Adrenal gland (tissue), 12 donors: Measurements from ENCODE around the gene TMEM17. TPM values are rescaled to one million over a fixed set of nuclear protein-coding genes. Genes with fewer than 3 reads are reported as not detected.

Experiments used
- DNase-seq, 7 donors: peaks; one replicate each; pipeline ENCODE4 v3.0.0-alpha.2; 2019 to 2020
- H3K27ac ChIP-seq, 5 donors: fragments of 200-600 bp; sonication (generic) in 4 of 5; 1 replicate in 3 of 5; 2 replicates in 2 of 5; pipeline versions ENCODE4 v1.5.1 to v1.8.0; 2016 to 2020; ENCODE audit warnings: mild to moderate bottlenecking in 1 of 5
- H3K27me3 ChIP-seq: fragments of 200-600 bp; 2 replicates; pipeline ENCODE4 v1.8.0; 2021
- H3K36me3 ChIP-seq, 2 donors: fragments of 200-600 bp; replicated peaks in 1 of 2; 1 replicate in 1 of 2; 2 replicates in 1 of 2; pipeline versions ENCODE4 v1.5.1 to v1.8.0; 2018 to 2022
- H3K4me1 ChIP-seq, 2 donors: fragments of 200-600 bp; replicated peaks in 1 of 2; 1 replicate in 1 of 2; 2 replicates in 1 of 2; pipeline versions ENCODE4 v1.5.1 to v1.8.0; 2018 to 2021
- H3K4me3 ChIP-seq, 4 donors: fragments of 200-600 bp; sonication (generic) in 3 of 4; one replicate each; pipeline ENCODE4 v1.5.1; 2016 to 2018
- H3K9me3 ChIP-seq, 3 donors: fragments of 200-600 bp; sonication (generic) in 1 of 3; replicated peaks in 1 of 3; 1 replicate in 2 of 3; 2 replicates in 1 of 3; pipeline versions ENCODE4 v1.5.1 to v1.8.0; 2016 to 2021
- CTCF ChIP-seq, 6 experiments: fragments of 450-650 bp in 4 of 6; fragments of 200-600 bp in 2 of 6; sonication (generic) in 1 of 6; IDR thresholded peaks; 1 replicate in 5 of 6; 2 replicates in 1 of 6; pipeline versions ENCODE4 v1.5.1 to v1.8.0; 2016 to 2021; ENCODE audit warnings: antibody characterized with exemption in 6 of 6, mild to moderate bottlenecking in 2 of 6, moderate library complexity in 1 of 6
- POLR2A ChIP-seq, 2 donors: fragments of 450-650 bp; IDR thresholded peaks; one replicate each; pipeline ENCODE4 v1.6.1; 2017; ENCODE audit warnings: antibody characterized with exemption in 2 of 2, mild to moderate bottlenecking in 2 of 2, moderate library complexity in 1 of 2
- WGBS, 4 donors: extraction: QIAGEN DNeasy Blood & Tissue Kit in 2 of 4; methylation state at CpG; one replicate each; pipeline versions ENCODE4 v1.1.5 to v1.1.7; 2013 to 2017; 5-methylcytosine and 5-hydroxymethylcytosine counted together
- intact Hi-C, 2 donors: fragments of 100-400 bp; cut with DNase I; formaldehyde crosslinking; loops; one replicate each; pipeline versions ENCODE4 v1.14.1 to v1.15.0; 2022 to 2023
- polyA plus RNA-seq, 3 donors: library from polyadenylated mRNA; stranded (reverse); fragments of 200-250 nt in 2 of 3; fragments of 350-450 nt in 1 of 3; fragmentation: Illumina TruSeq in 1 of 3; extraction: RNeasy Lipid Tissue Mini Kit (QIAGEN cat#74804) in 1 of 3; gene quantifications; one replicate each; pipeline ENCODE4 v1.2.3, GENCODE V29; 2013 to 2014
- total RNA-seq, 9 donors: library from RNA; depleted of rRNA in 4 of 9; stranded (reverse); fragments of >200 nt in 4 of 9; fragments of 120-200 nt in 1 of 9; fragmentation: NEBNext Ultra II Directional in 1 of 9; extraction: Animal tissue kit (Norgen Biotek cat#: 25700) in 1 of 9; gene quantifications; one replicate each; pipeline versions ENCODE4 v1.1.0 to v1.2.4, GENCODE V29; 2013 to 2023
- donor health status: healthy with polysubstance abuse.
- donor health status: Bipolar disorder and iron deficiency.
- donor health status: DM: yes; HTN: yes; CAD: no.
- donor health status: DM: no; HTN: no; CAD: no.
- donor health status: DM: no; HTN: no; CAD: no.
- donor health status: DM: yes; HTN: yes; CAD: no.

TMEM17 gene
- total and polyA plus RNA-seq, 12 donors, result 0.30 to 7.2 (median 3.5) TPM

GRCh38 chr2:62475172-62476011 lies 30.6 kb downstream of the TMEM17 start:
- intact Hi-C loops, result no loop called here
- TF ChIP-seq CTCF (IDR thresholded peaks at IDR 0.05), result no peak
- no peak for TF ChIP-seq POLR2A (IDR thresholded peaks at IDR 0.05)
- Histone ChIP-seq H3K27me3 (no peaks in the 10 kb centered on the region), H3K9me3 (no peaks in the 10 kb centered on the region), H3K27ac (peak overlapping the region in 2 of 5 donors; percentile 30 to 75), H3K4me1 (peaks cover 0 to 6% of the 10 kb centered on the region in 2 donors), H3K4me3 (peak overlapping the region in 1 of 4 donors; percentile 23), H3K36me3 (no peaks in the 10 kb centered on the region)
- WGBS, 4 donors, result 53 to 62% (median 55%) methylated on average over 10 to 21 of the region's 21 CpGs
- DNase-seq, result no peak

GRCh38 chr2:62474176-62474575 lies 31.8 kb downstream of the TMEM17 start:
- WGBS, 4 donors, result 75 to 91% (median 85%) methylated on average over 4 of the region's 4 CpGs
- no peak for DNase-seq
- no peak overlapping the region for H3K4me3 ChIP-seq
- no peaks in the 10 kb centered on the region for H3K36me3 ChIP-seq
- intact Hi-C loops, result no loop called here
- H3K9me3 ChIP-seq, result no peaks in the 10 kb centered on the region
- no peaks in the 10 kb centered on the region for H3K27me3 ChIP-seq
- TF ChIP-seq POLR2A (IDR thresholded peaks at IDR 0.05), result no peak
- TF ChIP-seq CTCF (IDR thresholded peaks at IDR 0.05), result no peak
- H3K27ac ChIP-seq, result no peak overlapping the region
- peaks cover 0 to 6% of the 10 kb centered on the region in 2 donors for H3K4me1 ChIP-seq

- H3K4me1 ChIP-seq, result peaks cover 0 to 1% of the 10 kb centered on the region in 2 donors
Observed at GRCh38 chr2:62473246-62473827, 32.7 kb downstream of the TMEM17 start.

More at GRCh38 chr2:62473246-62473827, 32.7 kb downstream of the TMEM17 start:
- TF ChIP-seq POLR2A (IDR thresholded peaks at IDR 0.05), result no peak
- TF ChIP-seq CTCF (IDR thresholded peaks at IDR 0.05), result no peak
- Histone ChIP-seq H3K36me3 (no peaks in the 10 kb centered on the region), H3K9me3 (no peaks in the 10 kb centered on the region), H3K27me3 (no peaks in the 10 kb centered on the region), H3K4me3 (no peak overlapping the region), H3K27ac (no peak overlapping the region)
- intact Hi-C loops, result no loop called here
- no peak for DNase-seq
- whole genome bisulfite sequencing, 4 donors, result 92 to 100% (median 97%) methylated on average over 1 of the region's 1 CpG
